ENCODE data around the gene PPP3R1.

PPP3R1 gene

DNA sequence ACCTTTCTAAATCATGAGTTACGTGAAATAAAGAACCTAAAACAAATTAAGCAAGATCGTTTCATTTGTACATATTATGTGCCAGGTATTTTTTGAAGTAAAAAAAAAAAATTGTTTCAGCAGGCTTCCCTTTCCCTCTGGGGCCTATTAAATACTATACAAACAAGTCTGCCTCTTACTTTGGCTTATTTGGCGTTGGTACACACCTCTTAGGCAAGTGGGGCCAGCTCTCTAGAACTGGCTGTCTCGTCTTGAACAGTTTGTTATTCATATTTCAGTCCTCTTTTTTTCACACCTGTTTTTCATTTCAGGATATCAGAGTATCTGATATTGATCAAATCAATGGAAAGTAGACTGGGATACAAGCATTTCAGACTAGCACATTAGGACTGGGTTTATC lies 27.4 kb upstream of the PPP3R1 start:
- H3K27me3 ChIP-seq (ENCODE audit: low read length), result no peaks in the 10 kb centered on the region
- no peaks in the 10 kb centered on the region for H3K79me2 ChIP-seq (ENCODE audit: insufficient read depth, low read length)
- H3K27ac ChIP-seq (ENCODE audit: low read depth, low read length), result no peak overlapping the region
- H3K4me3 ChIP-seq (ENCODE audit: insufficient read depth, low read length, poor library complexity, severe bottlenecking), result no peak overlapping the region
- no peak overlapping the region for H3K4me2 ChIP-seq (ENCODE audit: low read depth, low read length, poor library complexity, severe bottlenecking)
- no peak overlapping the region for H3K9ac ChIP-seq (ENCODE audit: low read length)
- H2AFZ ChIP-seq (ENCODE audit: low read depth, low read length, severe bottlenecking), result no peak overlapping the region
- TF ChIP-seq, protein P1, sequence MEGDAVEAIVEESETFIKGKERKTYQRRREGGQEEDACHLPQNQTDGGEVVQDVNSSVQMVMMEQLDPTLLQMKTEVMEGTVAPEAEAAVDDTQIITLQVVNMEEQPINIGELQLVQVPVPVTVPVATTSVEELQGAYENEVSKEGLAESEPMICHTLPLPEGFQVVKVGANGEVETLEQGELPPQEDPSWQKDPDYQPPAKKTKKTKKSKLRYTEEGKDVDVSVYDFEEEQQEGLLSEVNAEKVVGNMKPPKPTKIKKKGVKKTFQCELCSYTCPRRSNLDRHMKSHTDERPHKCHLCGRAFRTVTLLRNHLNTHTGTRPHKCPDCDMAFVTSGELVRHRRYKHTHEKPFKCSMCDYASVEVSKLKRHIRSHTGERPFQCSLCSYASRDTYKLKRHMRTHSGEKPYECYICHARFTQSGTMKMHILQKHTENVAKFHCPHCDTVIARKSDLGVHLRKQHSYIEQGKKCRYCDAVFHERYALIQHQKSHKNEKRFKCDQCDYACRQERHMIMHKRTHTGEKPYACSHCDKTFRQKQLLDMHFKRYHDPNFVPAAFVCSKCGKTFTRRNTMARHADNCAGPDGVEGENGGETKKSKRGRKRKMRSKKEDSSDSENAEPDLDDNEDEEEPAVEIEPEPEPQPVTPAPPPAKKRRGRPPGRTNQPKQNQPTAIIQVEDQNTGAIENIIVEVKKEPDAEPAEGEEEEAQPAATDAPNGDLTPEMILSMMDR (IDR thresholded peaks at IDR 0.05; ENCODE audit: insufficient read depth, low read length, poor library complexity, severe bottlenecking), result no peak
- no peak for TF ChIP-seq EZH2phosphoT487 (conservative IDR thresholded peaks at IDR 0.05; ENCODE audit: low read length)
- H4K20me1 ChIP-seq (ENCODE audit: low read depth, low read length), result no peaks in the 10 kb centered on the region
- no peaks in the 10 kb centered on the region for H3K9me2 ChIP-seq (replicated peaks; ENCODE audit: insufficient read depth, low read length)
- H3F3A ChIP-seq (ENCODE audit: insufficient read depth), result no peaks in the 10 kb centered on the region
- H3K9me3 ChIP-seq (ENCODE audit: insufficient read depth, low read length), result no peaks in the 10 kb centered on the region
- H3K36me3 ChIP-seq (ENCODE audit: low read length), result no peaks in the 10 kb centered on the region

DNA sequence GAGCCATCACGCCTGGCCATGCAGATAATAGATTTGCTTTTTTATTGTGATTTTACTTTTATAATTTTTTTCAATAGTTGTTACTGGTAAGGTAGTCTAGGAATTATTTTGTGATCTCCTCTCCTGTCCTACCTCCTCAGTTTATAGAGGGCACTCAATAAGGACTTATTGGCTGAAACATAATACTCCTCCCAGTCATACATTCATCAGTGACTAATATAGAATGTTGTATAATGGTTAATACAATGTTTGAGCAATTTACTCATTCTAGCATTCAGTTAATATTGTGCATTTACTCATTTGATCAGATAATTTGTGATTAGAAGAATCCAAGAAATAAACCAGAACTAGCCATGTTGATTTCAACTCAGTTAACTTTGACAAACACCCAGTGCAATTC lies 25.8 kb upstream of the PPP3R1 start:
- H3F3A ChIP-seq (ENCODE audit: insufficient read depth), result no peaks in the 10 kb centered on the region
- no peak for TF ChIP-seq EZH2phosphoT487 (conservative IDR thresholded peaks at IDR 0.05; ENCODE audit: low read length)
- TF ChIP-seq, protein P1 (IDR thresholded peaks at IDR 0.05; ENCODE audit: insufficient read depth, low read length, poor library complexity, severe bottlenecking), result no peak

DNA sequence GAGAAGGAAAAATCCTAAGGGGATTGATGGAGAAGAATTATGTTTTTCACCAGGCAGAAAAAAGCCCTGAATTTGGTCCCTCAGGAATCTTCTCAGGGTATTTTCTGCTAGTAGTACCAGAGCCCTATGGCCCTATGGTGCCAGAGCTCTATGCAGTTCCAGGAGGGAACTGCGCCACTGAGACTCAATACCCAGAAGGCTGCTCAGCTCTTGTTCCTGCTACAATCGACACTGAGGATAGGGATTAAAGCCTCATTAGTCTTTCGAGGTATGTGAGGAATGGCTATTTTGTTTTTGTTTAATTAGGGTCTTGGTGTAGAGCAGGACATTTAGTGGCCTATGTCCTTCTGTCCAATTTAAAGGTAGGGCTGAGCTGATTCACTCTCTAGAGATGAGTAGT lies 21.7 kb upstream of the PPP3R1 start:
- H2AFZ ChIP-seq (ENCODE audit: low read depth, low read length, severe bottlenecking), result no peak overlapping the region

More for the DNA sequence above, 25.8 kb upstream of the PPP3R1 start:
- Histone ChIP-seq H3K27ac (ENCODE audit: low read depth, low read length) (no peak overlapping the region), H3K36me3 (ENCODE audit: low read length) (no peaks in the 10 kb centered on the region), H3K9me3 (ENCODE audit: insufficient read depth, low read length) (no peaks in the 10 kb centered on the region), H3K79me2 (ENCODE audit: insufficient read depth, low read length) (no peaks in the 10 kb centered on the region), H3K9ac (ENCODE audit: low read length) (no peak overlapping the region), H3K4me2 (ENCODE audit: low read depth, low read length, poor library complexity, severe bottlenecking) (no peak overlapping the region), H2AFZ (ENCODE audit: low read depth, low read length, severe bottlenecking) (no peak overlapping the region), H3K27me3 (ENCODE audit: low read length) (no peaks in the 10 kb centered on the region), H3K4me3 (ENCODE audit: insufficient read depth, low read length, poor library complexity, severe bottlenecking) (no peak overlapping the region), H4K20me1 (ENCODE audit: low read depth, low read length) (no peaks in the 10 kb centered on the region), H3K9me2 (replicated peaks; ENCODE audit: insufficient read depth, low read length) (no peaks in the 10 kb centered on the region)

More for the DNA sequence above, 21.7 kb upstream of the PPP3R1 start:
- Histone ChIP-seq H3K4me3 (ENCODE audit: insufficient read depth, low read length, poor library complexity, severe bottlenecking) (no peak overlapping the region), H3K4me2 (ENCODE audit: low read depth, low read length, poor library complexity, severe bottlenecking) (no peak overlapping the region), H3K9me2 (replicated peaks; ENCODE audit: insufficient read depth, low read length) (no peaks in the 10 kb centered on the region), H3F3A (ENCODE audit: insufficient read depth) (no peaks in the 10 kb centered on the region), H3K36me3 (ENCODE audit: low read length) (no peaks in the 10 kb centered on the region), H3K9me3 (ENCODE audit: insufficient read depth, low read length) (no peaks in the 10 kb centered on the region), H3K79me2 (ENCODE audit: insufficient read depth, low read length) (no peaks in the 10 kb centered on the region), H3K27ac (ENCODE audit: low read depth, low read length) (no peak overlapping the region), H3K9ac (ENCODE audit: low read length) (no peak overlapping the region), H3K27me3 (ENCODE audit: low read length) (no peaks in the 10 kb centered on the region), H4K20me1 (ENCODE audit: low read depth, low read length) (no peaks in the 10 kb centered on the region)
- no peak for TF ChIP-seq EZH2phosphoT487 (conservative IDR thresholded peaks at IDR 0.05; ENCODE audit: low read length)
- TF ChIP-seq, protein P1 (IDR thresholded peaks at IDR 0.05; ENCODE audit: insufficient read depth, low read length, poor library complexity, severe bottlenecking), result no peak

Measured in SU-DHL-6 (cell line).